HG03354 (cell line): ENCODE results near the gene PRKCB.

Experiments used
- ATAC-seq: cut with Tn5 transposase; IDR thresholded peaks from one replicate; pipeline ENCODE4 v1.9.1; 2021; ENCODE audit warnings: mild to moderate bottlenecking; ENCODE audit not compliant: unreplicated experiment, poor library complexity, severe bottlenecking

PRKCB gene

DNA sequence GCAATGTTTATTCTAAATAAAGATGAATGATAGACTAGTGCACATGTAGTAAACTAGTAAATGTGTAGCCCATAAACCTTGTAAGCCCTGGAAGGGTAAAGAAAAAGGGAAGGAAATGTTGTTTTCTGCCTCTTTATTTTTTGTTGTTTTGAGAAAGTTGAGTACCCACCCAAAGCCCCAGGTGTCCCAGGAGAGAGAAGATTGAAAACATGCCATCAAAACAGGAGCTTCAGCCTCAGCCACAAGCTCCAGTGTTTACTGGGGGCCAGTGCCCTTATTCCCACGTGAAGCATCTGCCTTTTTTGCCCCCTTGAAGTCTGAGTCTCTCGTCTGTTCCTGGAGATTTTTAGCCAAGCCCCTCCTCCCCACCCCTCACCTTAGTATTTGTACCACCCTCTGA, 121.5 kb downstream of the PRKCB start:
- ATAC-seq: no peak

DNA sequence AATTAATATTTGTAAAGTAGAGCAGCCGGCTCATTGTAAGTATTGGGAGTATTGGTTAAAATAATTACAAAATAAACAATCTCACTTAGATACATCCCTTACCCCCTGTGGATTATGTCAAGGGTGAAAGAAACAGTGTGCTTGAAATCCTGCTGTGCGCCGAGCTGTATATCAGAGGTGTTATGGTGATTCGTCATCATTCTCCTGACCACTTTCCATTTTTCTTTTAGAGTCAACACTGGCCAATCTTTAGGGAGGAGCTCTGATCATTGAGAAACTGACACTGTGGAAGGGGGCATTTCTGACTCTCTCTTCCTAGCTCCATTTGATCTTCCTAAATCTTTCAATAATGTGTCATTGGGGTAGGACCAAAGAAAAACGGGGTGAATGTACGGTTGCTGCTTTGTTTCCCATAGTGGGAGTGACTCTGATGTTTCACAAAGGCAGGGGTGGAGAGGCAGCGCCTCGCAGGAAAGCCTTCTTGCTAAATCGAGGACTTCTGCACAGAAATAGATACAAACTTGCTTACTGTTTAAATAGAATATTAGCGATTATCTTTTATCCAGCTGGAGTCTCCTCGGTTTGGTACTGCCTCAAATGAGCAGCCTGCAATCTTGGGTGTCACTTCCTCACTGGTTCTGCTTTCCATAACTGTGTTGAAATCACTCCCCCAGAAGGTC, 123.4 kb downstream of the PRKCB start:
- ATAC-seq: no peak

DNA sequence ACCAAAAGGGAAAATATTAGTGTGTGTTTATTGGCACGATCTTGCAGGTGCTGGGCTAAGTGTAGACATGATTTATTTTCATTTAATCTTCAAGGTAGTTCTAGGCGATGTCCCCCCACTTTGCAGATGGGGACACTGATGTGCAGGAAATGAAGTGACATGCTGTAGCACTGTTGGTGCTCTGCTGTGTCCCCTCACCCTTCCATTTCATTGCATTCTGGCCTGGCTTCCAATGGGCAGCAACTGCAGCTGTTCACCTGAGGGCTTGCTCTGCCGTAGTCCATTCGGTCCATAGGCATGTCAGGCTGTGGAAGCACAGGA, 123.9 kb downstream of the PRKCB start:
- ATAC-seq: no peak

DNA sequence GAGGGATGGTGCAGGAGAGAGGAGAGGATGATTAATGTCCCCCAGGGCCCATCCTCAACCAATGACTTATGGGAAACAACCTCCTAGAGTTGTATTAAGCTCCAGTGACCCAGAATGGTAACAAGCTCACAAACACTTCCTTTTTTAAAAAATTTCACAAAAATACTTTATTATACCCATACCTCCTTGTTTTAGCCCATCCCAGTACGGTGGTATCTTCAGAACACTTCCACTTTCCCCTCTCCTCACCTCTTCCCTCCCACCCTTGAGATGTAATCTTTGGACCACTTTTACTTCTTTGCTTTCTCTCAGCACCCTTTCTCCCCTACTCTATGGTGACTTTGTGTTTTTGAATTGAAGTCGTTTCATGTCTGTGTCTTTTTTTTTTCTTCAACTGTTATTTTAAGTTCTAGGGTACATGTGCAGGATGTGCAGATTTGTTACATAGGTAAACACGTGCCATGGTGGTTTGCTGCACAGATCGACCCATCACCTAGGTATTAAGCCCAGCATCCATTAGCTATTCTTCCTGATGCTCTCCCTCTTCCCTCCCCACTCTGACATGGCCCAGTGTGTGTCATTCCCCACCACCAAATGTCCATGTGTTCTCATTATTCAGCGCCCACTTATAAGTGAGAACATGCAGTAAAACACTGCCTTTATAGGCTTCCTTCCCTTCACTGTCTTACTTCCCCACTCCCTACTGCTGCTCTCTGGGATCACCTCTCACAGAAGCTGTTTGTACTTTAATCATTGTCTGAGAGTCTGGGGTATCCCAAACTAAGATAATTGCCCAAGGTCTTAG, 124.5 kb downstream of the PRKCB start:
- no peak for ATAC-seq

DNA sequence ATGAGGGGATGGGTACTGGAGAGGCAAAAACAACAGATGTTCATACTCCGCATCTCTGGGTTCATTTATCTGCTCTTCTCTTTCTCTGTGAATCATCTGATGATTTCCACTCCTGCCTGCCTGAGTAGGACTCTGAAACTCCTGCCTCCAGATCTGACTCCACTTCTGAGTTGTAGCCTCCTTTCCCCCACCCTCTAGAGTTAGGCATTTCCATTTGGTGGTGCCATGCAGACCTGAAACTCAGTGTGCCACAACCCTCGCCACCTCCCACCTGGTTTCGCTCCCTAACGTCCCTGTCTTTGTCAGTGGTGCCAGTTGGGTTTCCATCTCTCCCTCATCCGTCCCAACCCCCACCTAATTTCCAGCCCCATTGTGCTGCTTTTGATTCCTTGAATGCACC, 126.2 kb downstream of the PRKCB start:
- no peak for ATAC-seq

DNA sequence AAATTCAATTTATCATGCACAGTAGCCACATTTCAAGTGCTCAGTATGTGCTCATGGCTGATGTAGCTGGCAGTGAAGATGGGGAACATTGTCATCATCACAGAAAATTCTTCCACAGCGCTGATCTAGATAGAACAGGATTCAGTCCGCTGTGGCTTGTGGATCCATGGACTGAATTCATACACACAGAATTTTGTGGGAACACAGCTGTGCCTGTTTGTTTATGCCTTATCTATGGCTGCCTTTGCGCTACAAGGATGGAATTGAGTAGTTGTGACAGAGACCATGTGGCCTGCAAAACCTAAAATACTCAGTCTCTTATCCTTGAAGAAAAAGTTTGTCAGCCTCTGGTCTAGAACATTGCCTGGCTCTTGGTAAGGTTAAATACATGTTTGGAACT, 128.4 kb downstream of the PRKCB start:
- no peak for ATAC-seq

DNA sequence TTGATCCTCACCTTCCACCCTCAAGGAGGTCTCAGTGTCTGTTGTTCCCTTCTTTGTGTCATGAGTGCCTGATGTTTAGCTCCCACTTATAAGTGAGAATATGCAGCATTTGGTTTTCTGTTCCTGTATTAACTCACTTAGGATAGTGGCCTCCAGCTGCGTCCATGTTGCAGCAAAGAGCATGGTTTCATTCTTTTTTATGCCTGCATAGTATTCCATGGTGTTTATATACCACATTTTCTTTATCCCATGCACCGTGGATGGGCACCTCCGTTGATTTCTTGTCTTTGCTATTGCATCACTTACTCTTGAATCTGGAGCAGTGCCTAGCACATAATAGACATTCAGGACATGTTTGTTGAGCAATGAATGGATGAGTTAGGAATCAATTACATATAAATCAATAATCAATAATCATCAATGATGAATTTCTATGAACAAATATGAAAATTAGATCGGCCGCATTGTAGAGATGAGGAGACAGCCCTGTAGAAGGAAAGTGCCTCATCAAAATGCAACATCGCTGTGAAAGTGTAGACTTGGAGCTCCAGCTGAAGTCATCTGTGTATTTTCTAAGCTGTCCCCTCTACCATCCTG, 129.5 kb downstream of the PRKCB start:
- ATAC-seq: no peak

DNA sequence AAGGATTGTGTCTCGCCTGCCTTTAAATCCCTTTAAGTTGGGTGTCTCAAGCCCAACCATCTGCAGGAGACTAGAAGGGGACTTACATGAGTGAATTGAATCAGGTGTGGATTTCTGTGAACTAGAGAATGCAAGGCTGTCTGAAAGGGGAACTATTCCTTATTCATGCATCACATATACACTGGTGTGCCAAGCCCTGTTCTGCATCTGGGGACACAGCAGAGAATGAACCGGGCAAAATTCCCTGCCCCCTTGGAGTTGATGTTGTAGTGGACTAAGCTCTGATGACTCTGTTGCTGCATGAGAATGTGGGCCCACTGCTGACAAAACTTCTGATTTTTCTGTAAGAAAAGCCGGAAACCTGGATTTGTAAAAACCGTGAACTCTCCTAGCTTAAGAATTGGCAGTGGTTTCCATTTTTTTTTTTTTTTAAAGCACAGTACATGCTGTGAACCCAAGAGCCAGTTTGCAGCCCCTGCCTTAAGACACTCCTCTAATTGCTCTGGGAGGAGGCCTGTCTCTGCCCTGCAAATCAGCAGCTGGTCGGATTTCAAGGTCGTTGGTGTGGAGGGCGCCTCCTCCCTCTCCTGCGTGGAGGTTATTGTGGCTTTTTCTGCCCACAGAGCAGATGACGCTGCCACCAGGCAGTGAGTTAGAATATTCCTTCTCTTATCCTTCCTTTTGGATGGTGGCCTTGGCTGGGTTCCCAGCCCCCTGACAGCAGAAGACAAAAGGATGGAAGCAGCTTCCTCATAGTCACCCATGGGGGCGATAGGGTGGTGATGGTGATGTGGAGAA, 131.0 kb downstream of the PRKCB start:
- no peak for ATAC-seq

DNA sequence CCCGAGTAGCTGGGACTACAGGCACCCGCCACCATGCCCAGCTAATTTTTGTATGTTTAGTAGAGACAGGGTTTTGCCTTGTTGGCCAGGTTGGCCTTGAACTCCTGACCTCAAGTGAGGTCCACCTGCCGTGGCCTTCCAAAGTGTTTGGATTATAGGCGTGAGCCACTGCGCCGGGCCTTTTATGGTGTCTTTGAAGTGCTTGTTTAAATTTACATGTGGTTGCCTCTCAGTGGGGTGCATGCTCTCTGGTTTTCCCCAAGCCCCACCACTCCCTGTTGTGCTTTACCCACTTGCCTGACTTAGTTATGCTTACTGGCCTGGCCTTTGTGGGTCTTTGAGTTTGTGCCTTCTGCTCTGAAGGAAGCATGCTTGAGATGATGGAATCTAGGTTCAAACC, 132.0 kb downstream of the PRKCB start:
- no peak for ATAC-seq

DNA sequence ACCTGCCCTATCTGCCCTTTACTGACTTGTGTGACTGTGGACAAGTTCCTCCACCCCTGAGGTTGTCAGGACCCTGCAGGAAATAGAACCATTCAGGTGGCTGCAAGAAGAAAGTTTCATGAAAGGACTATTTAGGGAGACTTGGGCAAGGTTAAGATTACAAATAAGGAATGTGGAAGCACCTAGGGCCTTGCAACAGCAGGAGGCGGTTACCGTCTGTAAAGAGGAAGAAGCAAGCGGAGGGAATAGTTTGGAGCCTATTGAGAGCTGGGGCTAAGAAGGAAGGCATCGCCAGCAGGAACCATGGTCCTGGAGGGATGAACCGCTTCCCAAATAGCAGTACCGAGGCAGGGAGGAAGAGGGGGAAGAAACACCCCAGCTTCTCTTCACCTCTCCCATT, 132.4 kb downstream of the PRKCB start:
- no peak for ATAC-seq

DNA sequence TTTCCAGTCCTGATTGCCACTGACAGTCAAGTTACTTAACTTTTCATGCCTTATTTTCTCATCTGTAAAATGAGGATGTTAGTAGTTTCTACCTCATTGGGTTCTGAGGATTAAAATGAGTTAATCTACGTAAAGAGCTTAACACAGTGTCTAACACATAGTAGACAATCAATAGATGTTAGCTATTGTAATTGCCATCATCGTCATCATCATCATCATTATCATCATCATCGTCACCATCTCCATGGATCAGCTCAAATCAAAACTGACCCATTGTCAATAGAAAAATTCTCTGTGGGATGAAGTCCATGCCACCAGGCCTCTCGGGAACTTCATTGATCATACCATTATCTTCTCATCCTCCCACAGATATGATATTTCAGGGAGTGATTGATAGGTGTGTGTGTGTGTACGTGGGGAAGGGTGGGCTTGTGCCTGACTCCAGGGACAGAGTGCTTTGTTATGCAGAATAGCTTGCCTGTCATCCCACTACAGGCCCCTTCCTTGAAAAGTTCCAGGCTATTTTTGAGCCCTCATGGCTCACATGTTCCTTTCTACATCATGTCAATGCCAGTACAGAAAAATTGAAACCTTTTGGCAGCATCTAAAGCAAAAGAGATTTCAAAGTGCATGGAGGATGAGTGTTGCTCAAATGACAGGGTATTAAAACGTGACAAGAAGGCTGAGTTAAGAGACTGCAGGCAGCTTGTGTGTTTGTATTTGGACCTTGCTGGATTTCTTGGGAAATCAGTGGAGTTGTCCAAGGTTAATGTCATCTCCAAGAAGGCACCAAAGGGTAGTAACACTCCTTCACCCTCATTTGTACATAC, 133.9 kb downstream of the PRKCB start:
- no peak for ATAC-seq

DNA sequence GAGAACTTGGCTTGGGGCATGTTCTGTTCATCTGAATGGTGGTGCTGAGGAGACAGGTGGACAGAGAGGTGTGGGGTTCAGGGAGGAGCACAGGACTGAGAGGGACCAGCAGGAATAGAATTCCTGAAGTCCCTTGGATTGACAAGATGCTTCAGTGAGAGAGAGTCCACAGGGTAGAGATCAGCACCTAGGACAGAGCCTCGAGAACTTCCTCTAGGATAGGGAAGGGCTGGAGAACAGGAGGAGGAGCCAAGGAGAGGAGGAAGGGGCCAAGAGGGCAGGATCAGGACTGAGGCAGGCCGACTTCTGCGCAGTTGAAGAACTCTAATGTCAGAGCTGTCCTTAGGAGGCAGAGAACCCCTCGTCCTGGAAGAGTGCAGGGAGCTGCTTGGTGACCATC, 138.4 kb downstream of the PRKCB start:
- ATAC-seq: no peak

DNA sequence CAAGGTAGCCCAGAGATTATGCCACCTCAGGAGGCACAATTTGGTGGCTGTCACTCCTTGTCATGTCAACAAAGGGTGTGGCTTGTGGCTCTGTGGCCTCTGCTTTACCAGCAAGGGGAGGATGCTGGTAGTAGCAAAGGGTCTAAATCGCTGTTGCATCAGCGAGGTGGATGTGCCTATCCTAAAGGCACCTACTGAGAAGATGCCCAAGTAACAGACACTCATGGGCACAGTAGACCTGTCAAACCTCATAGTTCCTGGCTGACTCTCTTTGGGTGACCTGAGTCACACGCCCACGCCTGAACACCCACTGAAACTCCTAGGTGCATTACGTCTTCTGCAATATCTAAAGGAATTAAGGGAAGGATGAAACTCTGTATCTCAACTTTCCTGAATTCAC, 139.5 kb downstream of the PRKCB start:
- ATAC-seq: no peak

DNA sequence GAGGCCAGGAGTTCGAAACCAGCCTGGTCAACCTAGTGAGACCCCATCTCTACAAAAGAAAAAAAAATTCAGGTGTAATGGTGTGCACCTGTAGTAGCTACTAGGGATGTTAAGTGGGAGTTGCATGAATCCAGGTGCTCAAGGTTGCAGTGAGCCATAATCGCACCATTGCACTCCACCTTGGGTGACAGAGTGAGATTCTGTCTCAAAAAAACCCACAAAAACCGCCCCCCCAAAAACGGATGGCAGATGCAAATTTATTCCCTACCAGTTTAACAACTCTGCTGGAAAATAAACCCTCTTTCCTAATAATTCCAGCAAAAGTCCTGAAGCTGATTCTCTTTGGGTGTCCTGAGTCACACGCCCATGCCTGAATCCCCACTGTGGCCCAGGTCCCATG, 140.3 kb downstream of the PRKCB start:
- no peak for ATAC-seq

DNA sequence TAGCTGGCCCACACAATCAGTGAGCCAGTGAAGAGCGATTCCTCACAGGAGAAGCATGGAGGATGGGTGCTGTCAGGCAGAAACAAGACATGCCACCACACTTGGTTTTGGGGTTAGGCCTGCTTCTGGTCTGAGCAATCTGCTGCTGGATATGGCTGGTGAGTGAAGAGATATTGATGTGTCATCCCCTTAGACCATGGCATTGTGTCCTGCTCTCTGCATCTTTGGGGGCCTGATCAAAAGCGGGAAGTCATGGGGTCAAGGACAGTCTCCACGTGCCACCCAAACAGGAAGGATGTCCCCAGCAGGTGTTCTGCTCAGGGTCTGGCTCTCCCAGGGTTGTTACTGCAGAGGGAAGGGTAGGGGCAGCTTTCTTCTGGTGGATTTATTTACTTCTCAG, 140.7 kb downstream of the PRKCB start:
- no peak for ATAC-seq

DNA sequence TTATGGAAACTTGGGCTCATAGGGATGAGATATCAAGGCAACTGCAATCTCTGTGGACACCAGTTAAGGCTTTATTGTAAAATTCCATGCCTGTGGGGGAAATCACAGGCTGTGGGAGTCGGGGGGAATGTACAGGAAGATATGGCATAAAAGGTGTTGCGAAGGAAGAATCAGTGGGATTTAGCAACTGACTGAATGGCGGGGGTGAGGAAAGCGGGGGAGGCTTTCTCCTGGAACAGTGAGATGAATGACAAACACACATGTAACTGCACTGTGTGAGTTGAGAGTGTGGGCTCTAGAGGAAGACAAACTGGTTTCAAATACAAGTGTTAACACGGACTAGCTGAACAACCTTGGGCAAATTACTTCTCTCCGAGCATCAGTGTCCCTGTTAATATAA, 143.7 kb downstream of the PRKCB start:
- no peak for ATAC-seq

DNA sequence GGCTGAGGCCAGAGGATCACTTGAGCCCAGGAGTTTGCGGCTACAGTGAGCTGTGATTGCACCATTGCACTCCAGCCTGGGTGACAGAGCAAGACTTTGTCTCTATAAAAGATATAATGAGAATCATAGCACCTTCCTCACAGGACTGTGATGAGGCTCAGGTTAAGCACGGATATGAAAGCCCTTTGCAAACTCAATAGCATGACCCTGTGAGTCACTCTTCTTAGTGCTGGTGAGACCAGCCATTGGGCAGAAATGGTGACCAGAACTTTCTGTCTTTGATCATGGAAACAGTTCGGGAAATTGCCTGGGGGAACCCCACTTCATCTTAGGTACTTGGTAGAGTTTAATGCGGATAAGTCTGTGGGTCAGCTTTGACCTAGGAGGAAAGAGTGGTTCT, 144.2 kb downstream of the PRKCB start:
- no peak for ATAC-seq

DNA sequence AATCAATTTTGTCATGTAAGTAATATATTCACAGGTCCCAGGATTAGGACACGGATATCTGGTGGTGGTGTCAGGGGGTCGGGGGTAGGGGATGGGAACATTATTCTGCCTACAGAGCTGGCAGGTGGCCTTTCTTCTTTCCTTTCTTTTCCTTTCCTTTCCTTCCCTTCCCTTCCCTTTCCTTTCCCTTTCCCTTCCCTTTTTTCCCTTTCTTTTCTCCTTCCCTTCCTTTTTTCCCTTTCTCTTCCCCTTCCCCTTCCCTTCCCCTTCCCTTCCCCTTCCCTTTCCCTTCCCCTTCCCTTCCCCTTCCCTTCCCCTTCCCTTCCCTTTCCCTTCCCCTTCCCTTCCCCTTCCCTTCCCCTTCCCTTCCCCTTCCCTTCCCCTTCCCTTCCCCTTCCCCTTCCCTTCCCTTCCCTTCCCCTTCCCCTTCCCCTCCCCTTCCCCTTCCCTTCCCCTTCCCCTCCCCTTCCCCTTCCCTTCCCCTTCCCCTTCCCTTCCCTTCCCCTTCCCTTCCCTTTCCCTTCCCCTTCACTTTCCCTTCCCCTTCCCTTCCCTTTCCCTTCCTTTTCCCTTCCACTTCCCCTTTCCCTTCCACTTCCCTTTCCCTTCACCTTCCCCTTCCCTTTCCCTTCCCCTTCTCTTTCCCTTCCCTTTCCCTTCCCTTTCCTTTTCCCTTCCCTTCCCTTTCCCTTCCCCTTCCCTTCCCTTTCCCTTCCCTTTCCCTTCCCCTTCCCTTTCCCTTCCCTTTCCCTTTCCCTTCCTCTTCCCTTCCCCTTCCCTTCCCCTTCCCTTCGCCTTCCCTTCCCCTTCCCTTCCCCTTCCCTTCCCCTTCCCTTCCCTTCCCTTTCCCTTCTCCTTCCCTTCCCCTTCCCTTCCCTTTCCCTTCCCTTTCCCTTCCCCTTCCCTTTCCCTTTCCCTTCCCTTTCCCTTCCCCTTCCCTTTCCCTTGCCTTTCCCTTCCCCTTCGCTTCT, 145.9 kb downstream of the PRKCB start:
- no peak for ATAC-seq

DNA sequence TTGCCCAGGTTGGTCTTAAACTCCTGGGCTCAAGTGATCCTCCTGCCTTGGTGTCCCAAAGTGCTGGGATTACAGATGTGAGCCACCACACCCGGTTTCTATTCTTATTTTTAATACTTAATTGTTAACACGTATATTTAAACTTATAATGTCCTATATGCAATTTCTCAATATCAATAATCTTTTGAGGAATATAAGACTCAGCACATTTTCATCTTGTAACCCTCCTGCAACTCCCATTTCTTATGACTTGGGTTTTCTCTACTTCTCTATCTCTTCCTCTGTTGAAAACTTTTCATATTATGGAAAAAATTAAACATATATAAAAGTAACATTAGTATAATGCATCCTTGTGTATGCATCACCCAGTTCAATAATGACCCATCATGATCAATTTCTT, 150.7 kb downstream of the PRKCB start:
- ATAC-seq: no peak
